GM12891 (cell line): Measurements from ENCODE around the gene AFF3.

ENCODE experiments used
- POLR2A ChIP-seq: IDR thresholded peaks from 2 replicates; pipeline ENCODE4 v1.6.1; 2011; ENCODE audit warnings: low read depth, low read length, control low read depth
- SPI1 ChIP-seq: IDR thresholded peaks from 2 replicates; pipeline ENCODE4 v1.6.1; 2011; ENCODE audit warnings: low read depth, low read length, control low read depth

DNA sequence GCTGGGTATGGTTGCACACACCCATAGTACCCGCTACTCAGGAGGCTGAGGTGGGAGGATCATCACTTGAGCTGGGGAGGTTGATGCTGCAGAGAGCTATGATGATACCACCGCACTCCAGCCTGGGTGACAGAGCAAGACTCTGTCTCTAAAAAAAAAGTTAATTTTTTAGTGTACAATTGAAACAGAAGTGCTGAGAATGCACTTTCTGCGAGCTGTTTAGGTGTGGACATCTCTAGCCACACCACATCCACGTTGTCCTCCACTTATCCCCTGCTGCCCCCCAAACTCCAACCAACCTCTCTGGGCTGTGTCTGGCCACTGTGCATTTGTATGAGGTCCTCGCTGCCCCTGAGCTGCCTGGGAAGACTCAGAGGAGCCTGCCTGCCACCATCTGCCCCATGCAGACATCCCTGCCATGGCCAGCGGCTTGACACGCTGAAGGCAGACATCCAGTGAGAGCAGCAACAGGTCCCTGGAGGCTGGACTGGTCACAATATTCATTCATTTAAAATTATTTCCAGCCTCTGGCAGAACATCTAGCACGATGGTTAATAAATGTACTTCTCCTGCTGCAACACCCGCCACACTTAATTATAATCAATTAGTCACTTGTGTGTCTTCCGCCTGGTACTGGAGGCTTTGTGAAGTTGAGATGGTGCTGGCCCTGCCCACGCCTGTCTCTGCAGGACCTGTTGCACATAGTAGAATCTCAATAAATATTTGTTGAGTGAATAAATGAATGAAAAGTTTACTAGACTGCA, 3.7 kb upstream of the AFF3 start:
- TF ChIP-seq SPI1 = no peak
- TF ChIP-seq POLR2A = no peak
